Skeletal muscle satellite cell (primary cell): ENCODE results near the gene SSBP4.
A peak's percentile ranks its signal among the peaks of the same experiment; 100 is the strongest.

Source experiments
- H3K27me3 ChIP-seq: 2 replicates; pipeline ENCODE4 v1.7.0; 2013; ENCODE audit warnings: low read length; ENCODE audit not compliant: control insufficient read depth, insufficient read depth
- H3K36me3 ChIP-seq: 2 replicates; pipeline ENCODE4 v1.7.0; 2013; ENCODE audit warnings: mild to moderate bottlenecking, control low read depth, low read length; ENCODE audit not compliant: insufficient read depth
- H3K4me1 ChIP-seq: 2 replicates; pipeline ENCODE4 v1.7.0; 2013; ENCODE audit warnings: low read length; ENCODE audit not compliant: control insufficient read depth, insufficient read depth
- H3K4me2 ChIP-seq: 2 replicates; pipeline ENCODE4 v1.7.0; 2013; ENCODE audit warnings: mild to moderate bottlenecking, low read length
- H3K4me3 ChIP-seq: 2 replicates; pipeline ENCODE4 v1.7.0; 2013; ENCODE audit warnings: low read length
- H3K9ac ChIP-seq: 2 replicates; pipeline ENCODE4 v1.7.0; 2013; ENCODE audit warnings: mild to moderate bottlenecking, low read depth, low read length, moderate library complexity
- H3K9me3 ChIP-seq: replicated peaks from 2 replicates; pipeline ENCODE4 v1.7.0; 2013; ENCODE audit warnings: mild to moderate bottlenecking, control low read depth, low read length

SSBP4 gene

DNA sequence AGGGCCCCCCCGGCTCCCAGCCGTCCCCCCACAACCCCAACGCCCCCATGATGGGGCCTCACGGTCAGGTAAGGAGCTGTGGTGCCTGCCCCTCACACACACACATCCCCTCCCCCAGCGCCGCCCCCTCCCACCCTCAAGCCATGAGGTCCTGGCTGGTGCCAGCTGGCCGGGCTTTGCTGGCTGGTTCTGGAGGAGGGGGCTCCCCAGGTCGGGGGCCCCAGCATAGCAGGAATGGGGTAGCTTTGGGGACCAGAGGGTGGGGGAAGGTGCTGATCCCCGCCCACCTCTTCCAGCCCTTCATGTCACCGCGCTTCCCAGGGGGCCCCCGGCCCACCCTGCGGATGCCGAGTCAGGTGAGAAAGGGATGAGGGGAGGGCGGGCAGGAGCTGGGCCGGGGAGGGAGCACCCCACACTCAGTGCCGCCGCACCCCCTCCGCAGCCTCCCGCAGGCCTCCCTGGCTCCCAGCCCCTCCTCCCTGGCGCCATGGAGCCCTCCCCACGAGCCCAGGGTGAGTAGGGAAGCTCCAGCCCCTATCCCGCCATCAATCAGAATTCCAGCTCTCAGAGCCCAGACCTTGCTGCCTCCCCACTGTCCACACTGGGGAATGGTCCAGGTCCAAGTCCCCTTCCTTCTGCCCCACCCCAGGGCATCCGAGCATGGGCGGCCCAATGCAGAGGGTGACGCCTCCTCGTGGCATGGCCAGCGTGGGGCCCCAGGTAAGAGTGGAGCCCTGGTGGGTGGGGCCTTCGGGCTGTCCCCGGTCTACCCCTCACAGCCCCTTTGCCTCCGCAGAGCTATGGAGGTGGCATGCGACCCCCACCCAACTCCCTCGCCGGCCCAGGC, 12.4 kb downstream of the SSBP4 start:
- no peak overlapping the region for H3K4me3 ChIP-seq
- H3K4me1 ChIP-seq, result peaks cover 26% of the 10 kb centered on the region
- peaks cover 10% of the 10 kb centered on the region for H3K36me3 ChIP-seq
- no peak overlapping the region for H3K4me2 ChIP-seq
- no peaks in the 10 kb centered on the region for H3K27me3 ChIP-seq
- no peaks in the 10 kb centered on the region for H3K9me3 ChIP-seq
- H3K9ac ChIP-seq, result no peak overlapping the region

DNA sequence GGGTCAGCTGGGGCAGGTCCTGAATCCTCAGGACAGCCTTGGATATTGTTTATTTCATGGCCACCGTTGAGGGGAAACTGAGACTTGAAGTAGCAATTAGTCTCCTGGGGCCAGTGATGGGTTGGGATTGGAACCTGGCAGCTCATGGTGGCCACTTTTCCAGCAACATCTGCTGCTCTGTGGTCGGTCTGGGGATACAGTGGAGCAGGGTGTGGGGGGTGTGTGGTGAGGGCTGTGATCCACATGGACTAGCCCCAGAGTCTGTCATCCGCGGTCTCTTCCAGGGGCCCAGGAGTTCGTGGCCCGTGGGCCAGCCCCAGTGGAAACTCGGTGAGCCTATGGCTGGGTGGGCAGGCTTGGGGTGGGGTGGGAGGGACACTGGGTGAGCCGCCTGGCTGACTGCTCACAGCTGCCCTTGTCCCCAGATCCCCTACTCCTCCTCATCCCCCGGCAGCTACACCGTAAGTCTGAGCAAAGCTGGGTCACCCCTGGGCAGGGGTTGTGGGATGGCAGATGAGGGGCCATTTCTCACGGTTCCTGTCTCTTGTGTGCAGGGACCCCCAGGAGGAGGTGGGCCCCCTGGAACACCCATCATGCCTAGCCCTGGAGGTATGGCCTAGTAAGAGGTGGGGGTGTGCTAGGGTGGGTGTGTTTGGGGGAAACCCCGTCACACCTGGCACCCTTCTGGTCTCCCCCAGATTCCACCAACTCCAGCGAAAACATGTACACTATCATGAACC, 13.2 kb downstream of the SSBP4 start:
- Histone ChIP-seq H3K36me3 (peaks cover 10% of the 10 kb centered on the region), H3K4me3 (no peak overlapping the region), H3K9ac (no peak overlapping the region), H3K4me1 (peaks cover 28% of the 10 kb centered on the region), H3K27me3 (no peaks in the 10 kb centered on the region), H3K4me2 (no peak overlapping the region), H3K9me3 (no peaks in the 10 kb centered on the region)

DNA sequence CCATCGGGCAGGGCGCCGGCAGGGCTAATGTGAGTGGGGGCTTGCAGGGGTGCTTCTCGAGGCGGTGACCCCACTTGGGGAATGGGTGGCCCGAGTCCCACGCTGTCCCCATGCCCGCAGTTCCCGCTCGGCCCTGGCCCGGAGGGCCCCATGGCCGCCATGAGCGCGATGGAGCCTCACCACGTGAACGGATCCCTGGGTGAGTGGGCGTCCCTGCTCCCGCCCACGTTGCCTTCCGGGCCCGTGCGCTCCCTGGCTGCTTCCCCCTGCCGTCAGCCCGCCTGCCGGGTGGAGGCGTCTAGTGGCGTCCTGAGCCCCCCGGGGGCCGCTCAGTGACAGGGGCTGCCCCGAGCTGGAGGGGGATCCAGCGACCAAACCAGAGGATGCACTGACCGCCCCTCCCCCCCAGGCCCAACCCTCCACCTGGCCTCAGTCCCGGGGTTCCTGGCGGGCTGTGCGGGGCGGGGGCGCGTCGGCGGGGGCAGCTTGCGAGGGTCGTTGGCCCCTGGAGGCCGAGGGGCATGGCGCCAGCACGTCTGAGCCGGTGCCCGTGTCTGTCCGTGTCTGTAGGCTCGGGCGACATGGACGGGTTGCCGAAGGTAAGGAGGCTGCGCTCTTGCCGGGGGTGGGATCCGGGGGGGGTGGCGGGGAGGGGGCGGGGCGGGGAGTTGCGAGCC, 14.0 kb downstream of the SSBP4 start:
- Histone ChIP-seq H3K27me3 (no peaks in the 10 kb centered on the region), H3K4me3 (peak overlapping the region; percentile 39), H3K36me3 (peaks cover 10% of the 10 kb centered on the region), H3K9ac (no peak overlapping the region), H3K9me3 (no peaks in the 10 kb centered on the region), H3K4me2 (peak overlapping the region; percentile 44), H3K4me1 (peaks cover 33% of the 10 kb centered on the region)

DNA sequence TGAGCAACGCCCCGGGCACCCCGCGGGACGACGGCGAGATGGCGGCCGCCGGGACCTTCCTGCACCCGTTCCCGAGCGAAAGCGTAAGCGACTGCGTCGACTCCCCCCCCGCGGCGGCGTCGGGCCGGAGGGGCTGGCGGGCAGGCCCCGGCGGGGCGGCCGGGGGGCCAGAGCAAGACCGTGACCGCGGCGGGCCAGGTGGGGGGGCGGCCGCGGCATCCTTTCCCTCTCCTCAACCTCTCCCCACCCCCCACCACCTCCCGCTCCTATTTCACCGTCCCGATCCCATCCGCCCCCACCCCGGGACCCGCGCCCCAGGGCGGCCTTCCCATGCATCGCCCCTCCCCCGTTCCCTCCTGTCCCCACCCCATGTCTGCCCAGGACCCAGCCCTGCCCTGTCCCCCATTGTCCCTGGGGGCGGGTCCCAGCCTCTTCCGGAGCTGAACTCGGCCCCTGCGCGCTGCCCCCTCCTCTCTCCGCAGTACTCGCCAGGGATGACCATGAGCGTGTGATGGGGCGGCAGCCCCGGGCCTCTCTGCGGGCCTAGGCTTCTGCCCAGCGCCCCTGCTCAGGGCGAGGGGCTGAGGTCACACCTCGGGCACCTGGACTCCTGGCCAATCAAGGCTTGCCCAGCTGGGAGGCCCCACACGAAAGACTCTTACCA, 14.7 kb downstream of the SSBP4 start:
- peaks cover 29% of the 10 kb centered on the region for H3K4me1 ChIP-seq
- H3K27me3 ChIP-seq, result no peaks in the 10 kb centered on the region
- no peaks in the 10 kb centered on the region for H3K9me3 ChIP-seq
- no peak overlapping the region for H3K9ac ChIP-seq
- H3K4me2 ChIP-seq, result no peak overlapping the region
- no peak overlapping the region for H3K4me3 ChIP-seq
- peaks cover 10% of the 10 kb centered on the region for H3K36me3 ChIP-seq

DNA sequence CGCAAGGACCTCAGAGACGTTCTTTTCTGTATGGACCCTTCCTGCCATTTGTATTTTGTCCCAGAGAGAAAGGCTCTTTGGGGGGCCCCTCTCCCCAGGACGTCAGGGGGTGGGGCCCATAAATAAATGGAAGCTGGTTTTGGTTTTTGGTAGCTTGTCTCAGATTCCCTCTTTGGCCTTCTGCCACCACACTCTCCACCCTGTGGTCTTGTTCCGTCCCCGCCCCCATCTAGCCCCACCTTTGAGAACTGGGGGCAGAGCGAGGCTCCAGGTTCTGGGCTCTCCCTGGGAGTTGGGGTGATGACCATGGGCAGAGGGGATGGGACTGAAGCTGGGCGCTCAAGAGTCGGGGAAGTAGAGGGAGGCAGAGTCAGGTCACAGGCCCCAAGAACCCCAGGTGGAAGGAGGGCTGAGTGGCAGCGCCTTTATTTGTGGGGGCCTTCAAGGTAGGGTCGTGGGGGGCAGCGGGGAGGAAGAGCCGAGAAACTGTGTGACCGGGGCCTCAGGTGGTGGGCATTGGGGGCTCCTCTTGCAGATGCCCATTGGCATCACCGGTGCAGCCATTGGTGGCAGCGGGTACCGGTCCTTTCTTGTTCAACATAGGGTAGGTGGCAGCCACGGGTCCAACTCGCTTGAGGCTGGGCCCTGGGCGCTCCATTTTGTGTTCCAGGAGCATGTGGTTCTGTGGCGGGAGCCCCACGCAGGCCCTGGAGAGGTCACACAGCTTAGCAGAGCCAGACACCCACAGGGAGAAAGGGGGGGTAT, 15.4 kb downstream of the SSBP4 start:
- Histone ChIP-seq H3K36me3 (peaks cover 10% of the 10 kb centered on the region), H3K27me3 (no peaks in the 10 kb centered on the region), H3K9ac (no peak overlapping the region), H3K4me3 (no peak overlapping the region), H3K4me2 (no peak overlapping the region), H3K9me3 (no peaks in the 10 kb centered on the region), H3K4me1 (peaks cover 22% of the 10 kb centered on the region)

DNA sequence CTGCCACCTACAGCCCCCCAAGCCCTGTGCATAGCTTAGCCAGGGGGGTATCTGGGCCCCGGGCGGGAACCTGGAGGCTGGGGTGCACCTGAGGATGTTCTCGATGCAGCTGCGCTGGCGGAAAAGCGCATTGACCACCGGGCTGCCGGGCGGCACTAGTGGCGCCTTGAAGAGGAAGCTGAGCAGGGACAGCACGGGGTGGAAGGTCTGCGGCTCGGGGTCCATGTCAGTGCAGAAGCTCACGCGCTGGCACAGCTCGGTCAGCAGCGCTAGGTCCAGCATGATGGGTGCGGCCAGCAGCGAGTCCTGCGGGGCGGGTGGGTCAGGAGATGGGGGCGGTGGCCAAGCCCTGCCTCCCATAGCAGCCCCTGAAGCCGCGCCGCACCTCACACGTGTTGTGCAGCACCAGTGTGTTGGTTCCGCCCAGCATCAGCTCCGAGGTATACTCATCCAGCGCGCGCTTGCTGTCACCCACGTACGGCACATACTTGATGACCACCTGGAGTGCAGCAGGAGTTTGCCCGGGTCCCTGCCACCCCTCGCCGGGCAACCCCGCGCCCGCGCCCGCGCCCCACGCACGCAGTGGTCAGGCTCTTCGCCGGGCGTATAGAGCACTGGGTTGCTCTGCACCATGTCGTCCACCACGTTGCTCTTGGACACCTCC, 16.1 kb downstream of the SSBP4 start:
- Histone ChIP-seq H3K4me1 (peaks cover 23% of the 10 kb centered on the region), H3K36me3 (peaks cover 10% of the 10 kb centered on the region), H3K9me3 (no peaks in the 10 kb centered on the region), H3K4me2 (no peak overlapping the region), H3K27me3 (no peaks in the 10 kb centered on the region), H3K4me3 (no peak overlapping the region), H3K9ac (no peak overlapping the region)

DNA sequence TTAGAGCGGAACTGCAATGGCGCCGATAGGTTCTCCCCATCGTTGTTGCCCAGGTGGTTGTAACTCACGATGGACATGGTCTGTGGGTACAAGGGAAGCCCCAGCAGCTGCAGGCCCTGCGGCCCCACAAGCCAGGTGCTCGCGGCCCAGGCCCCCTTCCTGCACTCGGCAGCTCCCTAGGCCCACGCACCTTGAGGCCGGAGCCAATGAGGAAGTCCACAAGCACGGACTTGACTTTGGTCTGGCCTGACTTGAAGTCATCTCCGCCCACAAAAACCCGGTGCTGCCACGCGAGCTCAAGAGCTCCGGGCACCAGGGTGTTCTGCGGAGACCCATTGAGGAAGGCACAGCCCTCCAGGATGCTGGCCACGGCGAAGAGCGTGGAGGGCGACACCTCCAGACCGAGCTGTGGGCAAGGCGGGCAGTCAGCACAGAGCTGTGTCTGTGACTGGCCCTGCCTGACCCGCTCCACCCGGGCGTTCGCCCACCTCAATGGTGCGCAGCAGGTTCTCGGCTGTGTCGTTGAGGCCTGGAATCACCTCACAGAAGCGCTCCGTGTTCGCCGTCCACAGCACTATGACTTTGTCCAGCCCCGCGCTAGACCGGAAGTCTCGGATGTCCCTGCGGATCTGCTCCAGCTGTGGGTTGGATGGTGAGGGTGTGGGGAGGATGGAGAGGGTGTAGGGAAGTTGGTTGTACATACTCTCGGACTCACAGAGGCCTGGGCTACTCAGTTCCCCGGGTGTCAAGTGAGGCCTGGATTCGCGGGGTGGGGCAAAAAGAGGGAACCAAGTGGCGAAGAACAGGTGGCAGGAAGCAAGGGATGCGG, 16.9 kb downstream of the SSBP4 start:
- peaks cover 3% of the 10 kb centered on the region for H3K36me3 ChIP-seq
- no peaks in the 10 kb centered on the region for H3K9me3 ChIP-seq
- no peaks in the 10 kb centered on the region for H3K27me3 ChIP-seq
- no peak overlapping the region for H3K9ac ChIP-seq
- peak overlapping the region; percentile 85 for H3K4me2 ChIP-seq
- H3K4me1 ChIP-seq, result peaks cover 23% of the 10 kb centered on the region
- no peak overlapping the region for H3K4me3 ChIP-seq

DNA sequence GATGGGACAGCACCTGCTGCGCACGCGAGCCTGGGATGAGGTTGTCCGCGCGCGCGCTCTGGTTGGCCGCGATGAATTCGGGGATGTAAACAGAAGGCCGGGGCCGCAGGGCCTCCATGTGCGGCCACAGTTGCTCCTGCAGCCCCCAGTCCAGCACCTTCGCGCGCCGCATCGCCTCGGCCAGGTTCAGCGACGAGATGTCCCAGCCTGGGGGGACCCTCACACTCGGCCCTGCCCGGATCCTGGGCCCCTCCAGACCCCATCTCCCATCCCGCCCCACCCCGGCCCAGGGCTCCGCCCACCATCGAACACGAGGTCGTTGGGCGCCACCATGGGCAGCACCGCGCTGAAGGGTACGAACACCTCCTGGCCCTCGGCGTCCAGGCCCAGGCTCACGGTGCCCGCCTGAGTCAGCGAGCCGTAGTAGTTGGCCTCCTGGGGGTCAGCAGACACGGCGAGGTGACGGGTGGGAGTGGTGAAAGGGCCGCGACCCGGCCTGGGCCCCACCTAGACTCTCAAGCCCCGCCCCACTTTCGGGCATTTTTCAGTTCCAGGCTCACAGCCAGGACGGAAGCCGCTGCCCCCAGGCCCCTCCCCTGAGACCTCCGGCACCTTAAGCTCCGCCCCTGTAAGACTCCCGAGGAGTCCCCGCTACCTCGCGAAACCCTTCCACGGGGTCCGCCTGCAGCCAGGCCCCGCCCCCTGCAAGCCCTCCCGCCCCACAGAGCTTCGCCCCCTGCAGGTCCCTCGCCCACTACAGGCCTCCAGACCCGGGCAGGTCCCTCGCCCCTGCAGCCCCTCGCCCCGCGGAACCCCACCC, 17.7 kb downstream of the SSBP4 start:
- H3K4me3 ChIP-seq, result peak overlapping the region; percentile 62
- peak overlapping the region; percentile 26 for H3K9ac ChIP-seq
- H3K9me3 ChIP-seq, result no peaks in the 10 kb centered on the region
- H3K36me3 ChIP-seq, result peaks cover 3% of the 10 kb centered on the region
- H3K27me3 ChIP-seq, result no peaks in the 10 kb centered on the region
- H3K4me1 ChIP-seq, result peaks cover 23% of the 10 kb centered on the region
- H3K4me2 ChIP-seq, result peak overlapping the region; percentile 85

DNA sequence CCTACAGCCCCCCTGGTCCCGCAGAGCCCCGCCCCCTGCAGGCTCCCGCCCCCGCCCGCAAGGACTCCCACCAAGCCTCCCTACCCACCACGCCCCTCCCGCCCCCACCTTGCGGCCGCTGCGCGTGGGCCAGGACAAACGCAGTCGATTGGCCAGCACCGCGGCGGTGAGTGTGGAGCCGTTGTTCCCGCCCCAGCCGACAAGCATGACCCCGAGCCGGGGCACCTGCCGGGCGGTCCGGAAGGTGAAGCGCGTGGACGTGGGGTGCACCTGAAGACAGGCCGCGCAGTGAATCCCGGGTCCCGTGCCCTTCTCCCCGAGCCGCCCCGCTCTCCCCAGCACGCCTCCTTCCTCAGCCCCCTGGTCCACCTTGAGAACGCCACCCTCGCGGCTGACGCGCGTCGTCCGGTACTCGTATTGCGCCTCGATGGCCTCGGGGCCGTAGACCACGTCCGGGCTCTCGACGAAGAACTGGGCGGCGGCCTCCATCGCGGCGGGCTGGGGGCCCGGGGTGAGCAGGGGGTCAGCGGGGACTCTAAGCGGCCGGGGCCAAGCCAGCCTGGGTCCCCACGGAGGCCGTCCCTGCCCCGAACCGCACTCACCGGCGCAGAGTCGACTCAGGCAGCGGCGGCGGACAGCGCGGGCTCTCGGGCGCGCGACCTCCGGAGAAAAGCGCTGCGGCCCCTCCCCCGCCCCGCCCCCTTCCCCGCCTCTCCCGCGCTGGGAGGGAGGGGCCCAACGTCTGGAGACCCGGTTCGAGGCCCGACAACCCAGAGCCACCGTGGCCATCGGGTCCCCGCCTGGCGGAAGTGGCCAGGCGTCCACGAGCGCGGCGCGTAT, 18.5 kb downstream of the SSBP4 start, which contains the start of gene ISYNA1:
TSS of gene ISYNA1 (minus strand) at position 643 of the 840 bp plus-strand sequence. CDS start at position 489, 154 bp downstream.
- H3K4me3 ChIP-seq, result peak within 1 kb of the TSS; percentile 62
- H3K27me3 ChIP-seq, result no peaks in the 10 kb centered on the region
- H3K4me2 ChIP-seq, result peak within 1 kb of the TSS; percentile 85
- peaks cover 23% of the 10 kb centered on the region for H3K4me1 ChIP-seq
- no peaks in the 10 kb centered on the region for H3K9me3 ChIP-seq
- peak within 1 kb of the TSS; percentile 38 for H3K9ac ChIP-seq
- H3K36me3 ChIP-seq, result peaks cover 2% of the 10 kb centered on the region
